ENCODE measurements around the gene DYNLRB1.

GRCh38 chr20:34575271-34575670 lies 59.0 kb downstream of the DYNLRB1 start:
- TF ChIP-seq CTCF (conservative IDR thresholded peaks at IDR 0.05; ENCODE audit: low read length) (no peak), EZH2phosphoT487 (IDR thresholded peaks at IDR 0.05; ENCODE audit: borderline replicate concordance) (no peak)

Data from Loucy (cell line).